ENCODE data around the gene ZNF512B. TPM values are rescaled to one million over a fixed set of nuclear protein-coding genes. Genes with fewer than 3 reads are reported as not detected.
A peak's percentile ranks its signal among the peaks of the same experiment; 100 is the strongest.

Gene ZNF512B
- total RNA-seq, 2 experiments from 2014 or later, result 7.2 to 14.3 TPM

- Histone ChIP-seq H3K27ac (ENCODE audit: low read depth, low read length, poor library complexity, severe bottlenecking) (peak overlapping the region; percentile 1), H2AFZ (ENCODE audit: low read length) (no peak overlapping the region), H3K4me1 (ENCODE audit: insufficient read depth, low read length, poor library complexity, severe bottlenecking) (peaks cover 22% of the 10 kb centered on the region), H3K9me3 (ENCODE audit: low read length) (no peaks in the 10 kb centered on the region), H3K9me2 (ENCODE audit: insufficient read depth, low read length) (no peaks in the 10 kb centered on the region), H3K4me2 (ENCODE audit: low read length) (peak overlapping the region; percentile 79), H4K20me1 (ENCODE audit: insufficient read depth, low read length) (no peaks in the 10 kb centered on the region), H3K36me3 (ENCODE audit: insufficient read depth, low read length) (no peaks in the 10 kb centered on the region), H3K79me2 (ENCODE audit: insufficient read depth, low read depth, low read length) (no peaks in the 10 kb centered on the region), H3K4me3 (ENCODE audit: low read depth, low read length, poor library complexity, severe bottlenecking) (peak overlapping the region; percentile 72)
- ChIA-PET CTCF (ENCODE audit: unreplicated experiment) (no interaction called here), POLR2A (no interaction called here)
- DNase-seq (ENCODE audit: low spot score), result no peak
- intact Hi-C loops (cut with micrococcal nuclease; ENCODE audit: unreplicated experiment), result no loop called here
- BruUV-seq (replicated peaks), result no TSS peak
- no peak for TF ChIP-seq EZH2phosphoT487 (IDR thresholded peaks at IDR 0.05; ENCODE audit: borderline replicate concordance, low read depth, low read length)
- TF ChIP-seq, protein P1, sequence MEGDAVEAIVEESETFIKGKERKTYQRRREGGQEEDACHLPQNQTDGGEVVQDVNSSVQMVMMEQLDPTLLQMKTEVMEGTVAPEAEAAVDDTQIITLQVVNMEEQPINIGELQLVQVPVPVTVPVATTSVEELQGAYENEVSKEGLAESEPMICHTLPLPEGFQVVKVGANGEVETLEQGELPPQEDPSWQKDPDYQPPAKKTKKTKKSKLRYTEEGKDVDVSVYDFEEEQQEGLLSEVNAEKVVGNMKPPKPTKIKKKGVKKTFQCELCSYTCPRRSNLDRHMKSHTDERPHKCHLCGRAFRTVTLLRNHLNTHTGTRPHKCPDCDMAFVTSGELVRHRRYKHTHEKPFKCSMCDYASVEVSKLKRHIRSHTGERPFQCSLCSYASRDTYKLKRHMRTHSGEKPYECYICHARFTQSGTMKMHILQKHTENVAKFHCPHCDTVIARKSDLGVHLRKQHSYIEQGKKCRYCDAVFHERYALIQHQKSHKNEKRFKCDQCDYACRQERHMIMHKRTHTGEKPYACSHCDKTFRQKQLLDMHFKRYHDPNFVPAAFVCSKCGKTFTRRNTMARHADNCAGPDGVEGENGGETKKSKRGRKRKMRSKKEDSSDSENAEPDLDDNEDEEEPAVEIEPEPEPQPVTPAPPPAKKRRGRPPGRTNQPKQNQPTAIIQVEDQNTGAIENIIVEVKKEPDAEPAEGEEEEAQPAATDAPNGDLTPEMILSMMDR (conservative IDR thresholded peaks at IDR 0.05; ENCODE audit: low read length), result no peak
Measured at GRCh38 chr20:63968928-63969760, 586 bp downstream of the ZNF512B start.

- BruUV-seq (replicated peaks), result TSS peak; percentile 45
- Histone ChIP-seq H4K20me1 (ENCODE audit: insufficient read depth, low read length) (no peaks in the 10 kb centered on the region), H3K27ac (ENCODE audit: low read depth, low read length, poor library complexity, severe bottlenecking) (peak overlapping the region; percentile 1), H3K36me3 (ENCODE audit: insufficient read depth, low read length) (no peaks in the 10 kb centered on the region), H3K79me2 (ENCODE audit: insufficient read depth, low read depth, low read length) (no peaks in the 10 kb centered on the region), H3K4me2 (ENCODE audit: low read length) (peak overlapping the region; percentile 79), H3K9me2 (ENCODE audit: insufficient read depth, low read length) (no peaks in the 10 kb centered on the region), H3K4me3 (ENCODE audit: low read depth, low read length, poor library complexity, severe bottlenecking) (peak overlapping the region; percentile 72), H2AFZ (ENCODE audit: low read length) (no peak overlapping the region), H3K9me3 (ENCODE audit: low read length) (no peaks in the 10 kb centered on the region), H3K4me1 (ENCODE audit: insufficient read depth, low read length, poor library complexity, severe bottlenecking) (peaks cover 17% of the 10 kb centered on the region)
- TF ChIP-seq, protein P1 (conservative IDR thresholded peaks at IDR 0.05; ENCODE audit: low read length), result no peak
- TF ChIP-seq EZH2phosphoT487 (IDR thresholded peaks at IDR 0.05; ENCODE audit: borderline replicate concordance, low read depth, low read length), result no peak
- ChIA-PET CTCF (ENCODE audit: unreplicated experiment) (no interaction called here), POLR2A (interaction anchor here (1.0 kb wide), 1 partner anchor 288 kb away, joined by 3 read pairs; the partner anchor contains the start of gene PCMTD2)
- no peak for DNase-seq (ENCODE audit: low spot score)
- intact Hi-C loops (cut with micrococcal nuclease; ENCODE audit: unreplicated experiment), result no loop called here
Measured at GRCh38 chr20:63968136-63968927, 1.4 kb downstream of the ZNF512B start.
